ENCODE measurements around the gene SLF1. TPM values are rescaled to one million over a fixed set of nuclear protein-coding genes. Genes with fewer than 3 reads are reported as not detected.

The SLF1 gene
- total RNA-seq, 6 experiments from 2014 or later: 3.3 to 6.6 (median 5.0) TPM

DNA sequence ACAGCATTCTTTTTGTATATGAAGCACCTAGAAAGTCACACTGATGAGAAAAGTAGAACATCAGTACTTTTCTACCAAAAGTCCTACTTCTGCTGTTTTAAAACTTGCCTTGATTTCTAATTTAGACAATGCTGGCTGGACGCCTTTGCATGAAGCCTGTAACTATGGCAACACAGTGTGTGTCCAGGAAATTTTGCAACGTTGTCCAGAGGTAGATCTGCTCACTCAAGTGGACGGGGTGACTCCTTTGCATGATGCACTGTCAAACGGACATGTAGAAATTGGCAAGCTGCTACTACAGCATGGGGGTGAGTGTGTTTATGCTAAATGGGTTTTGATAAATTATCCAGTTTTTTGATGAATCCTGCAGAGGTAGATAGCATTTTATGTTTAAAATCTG lies 73.5 kb downstream of the SLF1 start:
- H3K27me3 Mint-ChIP-seq (ENCODE audit: insufficient read depth): no peaks in the 10 kb centered on the region
- TF ChIP-seq, protein P1, sequence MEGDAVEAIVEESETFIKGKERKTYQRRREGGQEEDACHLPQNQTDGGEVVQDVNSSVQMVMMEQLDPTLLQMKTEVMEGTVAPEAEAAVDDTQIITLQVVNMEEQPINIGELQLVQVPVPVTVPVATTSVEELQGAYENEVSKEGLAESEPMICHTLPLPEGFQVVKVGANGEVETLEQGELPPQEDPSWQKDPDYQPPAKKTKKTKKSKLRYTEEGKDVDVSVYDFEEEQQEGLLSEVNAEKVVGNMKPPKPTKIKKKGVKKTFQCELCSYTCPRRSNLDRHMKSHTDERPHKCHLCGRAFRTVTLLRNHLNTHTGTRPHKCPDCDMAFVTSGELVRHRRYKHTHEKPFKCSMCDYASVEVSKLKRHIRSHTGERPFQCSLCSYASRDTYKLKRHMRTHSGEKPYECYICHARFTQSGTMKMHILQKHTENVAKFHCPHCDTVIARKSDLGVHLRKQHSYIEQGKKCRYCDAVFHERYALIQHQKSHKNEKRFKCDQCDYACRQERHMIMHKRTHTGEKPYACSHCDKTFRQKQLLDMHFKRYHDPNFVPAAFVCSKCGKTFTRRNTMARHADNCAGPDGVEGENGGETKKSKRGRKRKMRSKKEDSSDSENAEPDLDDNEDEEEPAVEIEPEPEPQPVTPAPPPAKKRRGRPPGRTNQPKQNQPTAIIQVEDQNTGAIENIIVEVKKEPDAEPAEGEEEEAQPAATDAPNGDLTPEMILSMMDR (IDR thresholded peaks at IDR 0.05): no peak
- H3K9me3 Mint-ChIP-seq: no peaks in the 10 kb centered on the region
- H3K36me3 Mint-ChIP-seq (ENCODE audit: low read depth): no peaks in the 10 kb centered on the region; the same call in 1 of the 2 replicates
- no peak overlapping the region for H3K4me3 Mint-ChIP-seq
- peaks cover 46% of the 10 kb centered on the region for H3K4me1 Mint-ChIP-seq (ENCODE audit: low read depth)
- no peak for DNase-seq
- H3K27ac Mint-ChIP-seq: peak overlapping the region; percentile 15; the same call in 1 of the 2 replicates

DNA sequence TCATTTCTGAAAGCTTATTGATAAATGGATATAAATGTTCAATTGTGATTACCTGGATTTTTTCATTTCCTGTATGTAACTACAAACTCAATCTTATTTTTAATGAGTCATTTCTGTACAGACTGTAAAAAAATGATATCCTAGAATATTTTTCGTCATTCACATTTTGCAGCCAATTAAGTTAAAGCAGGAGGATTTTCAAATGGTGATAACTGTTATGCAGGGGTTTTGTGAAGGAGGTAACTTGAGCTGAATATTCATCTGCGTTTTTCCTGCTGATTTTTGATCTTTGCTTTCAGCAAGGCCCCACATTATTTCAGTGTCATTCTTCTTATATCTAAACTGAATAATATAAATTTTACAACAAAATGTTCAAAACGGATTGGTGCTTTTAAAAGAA lies 74.1 kb downstream of the SLF1 start:
- Mint-ChIP-seq H3K36me3 (ENCODE audit: low read depth) (no peaks in the 10 kb centered on the region), H3K27ac (no peak overlapping the region), H3K9me3 (no peaks in the 10 kb centered on the region), H3K4me1 (ENCODE audit: low read depth) (peaks cover 46% of the 10 kb centered on the region), H3K4me3 (peak overlapping the region; percentile 45), H3K27me3 (ENCODE audit: insufficient read depth) (no peaks in the 10 kb centered on the region)
- TF ChIP-seq, protein P1 (IDR thresholded peaks at IDR 0.05): no peak
- DNase-seq: no peak

DNA sequence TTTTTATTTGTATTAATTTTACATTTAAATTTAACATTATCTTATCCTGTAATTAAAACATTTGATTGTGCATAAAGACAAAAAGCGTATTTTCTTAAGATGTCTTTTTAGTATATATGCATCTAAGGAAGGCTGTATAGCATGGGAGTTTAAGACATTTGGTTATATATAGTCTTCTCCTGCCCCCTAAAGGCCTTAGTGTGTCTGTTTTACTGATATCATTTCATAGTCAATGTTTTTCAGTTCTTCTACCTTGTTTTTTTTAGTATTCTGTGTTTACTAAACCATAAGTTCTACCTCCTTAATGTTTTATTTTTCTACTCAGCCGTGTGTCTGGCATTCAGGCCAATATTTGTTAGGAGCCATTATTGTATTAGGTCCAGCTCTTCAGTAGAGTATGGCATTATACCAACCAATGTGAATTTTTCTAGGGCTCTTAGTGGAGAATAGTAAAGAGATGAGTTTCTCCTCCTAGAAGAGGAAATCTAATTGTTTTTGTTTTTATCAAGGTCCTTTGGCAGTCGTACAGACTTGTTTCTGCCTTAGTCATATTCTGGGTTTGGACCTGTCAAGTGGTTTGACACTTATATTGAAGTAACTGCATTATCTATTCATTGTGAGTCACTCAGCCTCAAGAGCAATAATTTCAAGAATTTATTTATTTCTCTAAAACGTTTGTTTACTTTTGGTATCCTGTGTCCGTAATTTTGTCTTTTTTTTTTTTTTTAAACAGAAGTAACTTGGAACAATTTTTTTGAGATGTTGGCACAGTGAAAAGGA lies 74.8 kb downstream of the SLF1 start:
- no peaks in the 10 kb centered on the region for H3K36me3 Mint-ChIP-seq (ENCODE audit: low read depth)
- H3K4me3 Mint-ChIP-seq: peak overlapping the region; percentile 16
- peak overlapping the region; percentile 45 for H3K27ac Mint-ChIP-seq
- peak; percentile 95 for DNase-seq
- TF ChIP-seq, protein P1 (IDR thresholded peaks at IDR 0.05): peak; percentile 76
- H3K27me3 Mint-ChIP-seq (ENCODE audit: insufficient read depth): no peaks in the 10 kb centered on the region
- peaks cover 46% of the 10 kb centered on the region for H3K4me1 Mint-ChIP-seq (ENCODE audit: low read depth)
- no peaks in the 10 kb centered on the region for H3K9me3 Mint-ChIP-seq

DNA sequence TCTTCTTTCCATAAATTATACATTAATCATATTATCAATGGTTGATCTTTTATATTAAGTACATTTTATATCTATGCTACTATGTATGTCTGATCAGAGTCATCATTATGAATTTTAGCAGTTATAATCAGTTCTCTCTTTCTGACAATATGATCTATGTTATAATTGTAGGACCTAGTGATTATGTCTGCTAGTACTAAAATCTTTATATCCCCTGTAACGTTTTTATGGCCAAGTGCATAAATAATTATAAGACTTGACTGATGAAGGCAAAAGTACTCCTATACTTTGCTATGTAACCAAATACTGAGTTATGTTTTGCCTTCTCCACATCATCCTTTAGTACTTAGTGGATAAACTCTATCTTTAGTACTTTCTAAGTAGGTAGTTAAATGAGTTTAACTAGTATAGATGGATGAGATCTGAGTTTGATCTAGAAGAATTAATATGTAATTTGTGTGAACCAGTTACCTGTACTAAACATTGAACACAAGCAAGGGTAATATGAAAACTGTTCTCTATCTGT lies 75.4 kb downstream of the SLF1 start:
- no peak overlapping the region; the same call in 1 of the 2 replicates for H3K27ac Mint-ChIP-seq
- DNase-seq: no peak
- no peaks in the 10 kb centered on the region for H3K27me3 Mint-ChIP-seq (ENCODE audit: insufficient read depth)
- TF ChIP-seq, protein P1 (IDR thresholded peaks at IDR 0.05): no peak
- peaks cover 44% of the 10 kb centered on the region for H3K4me1 Mint-ChIP-seq (ENCODE audit: low read depth)
- no peak overlapping the region for H3K4me3 Mint-ChIP-seq
- no peaks in the 10 kb centered on the region for H3K36me3 Mint-ChIP-seq (ENCODE audit: low read depth)
- H3K9me3 Mint-ChIP-seq: no peaks in the 10 kb centered on the region

DNA sequence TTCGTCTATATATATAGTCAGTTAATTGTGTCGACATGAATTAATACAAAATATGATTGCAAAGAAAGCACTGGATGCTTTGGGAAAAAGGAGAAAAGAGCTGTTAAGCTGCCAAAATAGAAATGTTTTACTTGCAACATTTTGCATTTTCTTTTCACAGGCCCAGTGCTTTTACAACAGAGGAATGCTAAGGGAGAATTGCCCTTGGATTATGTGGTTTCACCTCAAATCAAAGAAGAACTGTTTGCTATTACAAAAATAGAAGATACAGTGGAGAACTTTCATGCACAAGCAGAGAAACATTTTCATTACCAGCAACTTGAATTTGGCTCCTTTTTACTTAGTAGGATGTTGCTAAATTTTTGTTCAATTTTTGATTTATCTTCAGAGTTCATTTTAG lies 76.2 kb downstream of the SLF1 start:
- H3K4me1 Mint-ChIP-seq (ENCODE audit: low read depth): peaks cover 37% of the 10 kb centered on the region
- H3K27ac Mint-ChIP-seq: no peak overlapping the region
- H3K9me3 Mint-ChIP-seq: no peaks in the 10 kb centered on the region
- no peak overlapping the region for H3K4me3 Mint-ChIP-seq
- no peaks in the 10 kb centered on the region for H3K36me3 Mint-ChIP-seq (ENCODE audit: low read depth)
- DNase-seq: no peak
- TF ChIP-seq, protein P1 (IDR thresholded peaks at IDR 0.05): no peak
- no peaks in the 10 kb centered on the region for H3K27me3 Mint-ChIP-seq (ENCODE audit: insufficient read depth)
